WERI-Rb-1 (cell line): ENCODE results near the gene CABP7.

Experiments
- DNase-seq: peaks from one replicate; pipeline ENCODE4 v3.0.0-alpha.2; 2020
- H3K27ac ChIP-seq: fragments of 250-450 bp; sonication (Bioruptor Pico); 2 replicates; pipeline ENCODE4 v1.5.1; 2020; ENCODE audit warnings: mild to moderate bottlenecking, moderate library complexity
- H3K27me3 ChIP-seq: fragments of 250-450 bp; sonication (Bioruptor Pico); 2 replicates; pipeline ENCODE4 v1.5.1; 2021; ENCODE audit warnings: mild to moderate bottlenecking, low read depth, moderate library complexity; ENCODE audit not compliant: insufficient read depth, severe bottlenecking
- H3K36me3 ChIP-seq: fragments of 250-450 bp; sonication (Bioruptor Pico); 2 replicates; pipeline ENCODE4 v1.5.1; 2020; ENCODE audit warnings: mild to moderate bottlenecking, moderate library complexity
- H3K4me3 ChIP-seq: 2 replicates; pipeline ENCODE4 v1.5.1; 2011; ENCODE audit warnings: low read depth, mild to moderate bottlenecking, control low read depth, low read length
- H3K9me3 ChIP-seq: fragments of 250-450 bp; sonication (Bioruptor Pico); 2 replicates; pipeline ENCODE4 v1.5.1; 2021; ENCODE audit warnings: mild to moderate bottlenecking, moderate library complexity; ENCODE audit not compliant: severe bottlenecking
- CTCF ChIP-seq: IDR thresholded peaks from 2 replicates; pipeline ENCODE4 v1.5.1; 2011; ENCODE audit warnings: low read depth, mild to moderate bottlenecking, control low read depth, inconsistent platforms, low read length

Gene CABP7

GRCh38 chr22:29707010-29707409 is 12.8 kb upstream of the CABP7 start:
- no peak for TF ChIP-seq CTCF
- Histone ChIP-seq H3K36me3 (no peaks in the 10 kb centered on the region), H3K27ac (no peak overlapping the region; the same call in 1 of the 2 replicates), H3K9me3 (no peaks in the 10 kb centered on the region), H3K27me3 (no peaks in the 10 kb centered on the region), H3K4me3 (no peak overlapping the region)
- no peak for DNase-seq

DNA sequence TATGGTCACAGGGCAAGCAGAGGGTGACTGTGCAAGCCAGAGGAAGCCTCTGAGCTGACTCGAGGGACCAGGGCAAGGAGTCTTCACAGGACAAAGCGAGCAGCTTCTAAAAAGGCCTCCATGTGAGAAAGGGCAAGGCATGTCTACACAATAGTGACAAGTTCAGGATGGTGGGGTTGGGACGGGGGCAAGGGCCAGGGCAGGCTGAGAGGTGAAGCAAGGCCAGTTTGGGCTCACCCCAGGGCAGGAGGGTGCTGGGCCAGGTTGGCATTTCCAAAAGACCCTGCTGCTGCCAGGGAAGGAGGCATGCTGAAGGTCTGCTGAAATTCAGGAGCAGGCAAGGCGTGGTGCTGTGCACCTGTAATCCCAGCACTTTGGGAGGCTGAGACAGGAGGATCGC is 12.3 kb upstream of the CABP7 start:
- no peak for DNase-seq
- TF ChIP-seq CTCF, result no peak

DNA sequence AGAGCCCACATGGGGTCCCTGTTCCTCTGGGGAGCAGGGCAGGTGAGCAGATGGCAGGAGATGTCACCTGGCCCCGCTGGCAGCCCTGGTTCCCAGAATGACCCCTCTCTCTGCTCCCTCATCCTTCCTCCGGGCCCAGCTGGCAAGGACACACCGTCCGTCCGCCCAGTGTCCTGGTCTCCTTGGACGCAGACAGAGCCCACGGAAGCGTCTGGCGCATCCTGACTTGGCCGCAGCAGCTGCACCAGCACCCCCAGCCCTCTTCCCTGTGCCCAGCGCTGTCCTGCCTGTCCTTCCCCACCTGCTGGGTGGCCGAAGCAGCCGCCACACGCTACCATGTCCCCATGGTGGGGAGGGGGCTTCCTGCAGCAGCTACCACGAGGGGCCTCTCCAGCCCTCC is 9.6 kb upstream of the CABP7 start:
- H3K27ac ChIP-seq, result no peak overlapping the region
- H3K27me3 ChIP-seq, result no peaks in the 10 kb centered on the region
- no peak for DNase-seq
- no peak for TF ChIP-seq CTCF
- H3K36me3 ChIP-seq, result no peaks in the 10 kb centered on the region
- no peaks in the 10 kb centered on the region for H3K9me3 ChIP-seq
- no peak overlapping the region for H3K4me3 ChIP-seq

More for the DNA sequence above, 12.3 kb upstream of the CABP7 start:
- Histone ChIP-seq H3K9me3 (no peaks in the 10 kb centered on the region), H3K36me3 (no peaks in the 10 kb centered on the region), H3K27me3 (no peaks in the 10 kb centered on the region), H3K4me3 (no peak overlapping the region), H3K27ac (no peak overlapping the region)

DNA sequence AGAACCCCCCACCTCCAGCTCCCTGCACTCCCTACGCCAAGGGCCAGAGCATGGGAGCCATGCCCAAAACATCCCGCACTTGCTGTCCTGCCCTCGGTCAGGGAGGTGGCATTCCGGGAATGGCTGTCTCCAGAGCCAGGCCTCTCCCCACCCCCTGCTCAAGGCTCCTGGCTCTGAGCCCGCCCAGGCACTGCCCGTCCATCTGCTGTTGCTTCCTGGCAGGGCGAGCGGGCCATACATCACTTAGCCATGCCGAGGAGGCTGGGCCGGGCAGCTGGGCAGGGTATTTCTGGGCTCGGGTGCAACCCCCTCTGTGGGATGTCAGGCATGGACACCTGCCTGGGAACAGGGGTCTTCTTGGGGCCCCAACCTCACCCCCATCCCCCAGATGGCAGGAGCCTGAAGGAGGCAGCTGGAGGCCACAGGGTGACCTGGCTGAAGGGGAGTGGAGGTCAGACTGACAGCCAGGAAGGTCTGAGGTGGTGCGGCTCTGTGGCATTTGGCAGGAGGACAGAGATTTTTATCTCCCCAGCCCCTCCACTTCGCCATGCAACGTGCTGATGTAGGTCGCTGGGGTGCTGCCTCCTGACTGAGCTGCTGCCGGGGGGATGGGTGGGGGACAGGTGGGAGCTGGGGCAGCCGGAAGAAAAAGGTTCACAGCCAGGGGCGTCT is 8.7 kb upstream of the CABP7 start:
- DNase-seq, result no peak
- Histone ChIP-seq H3K9me3 (no peaks in the 10 kb centered on the region), H3K36me3 (no peaks in the 10 kb centered on the region), H3K4me3 (no peak overlapping the region), H3K27me3 (no peaks in the 10 kb centered on the region), H3K27ac (no peak overlapping the region)
- TF ChIP-seq CTCF, result no peak

- DNase-seq, result no peak
- H3K27me3 ChIP-seq, result no peaks in the 10 kb centered on the region
- no peak for TF ChIP-seq CTCF
- no peaks in the 10 kb centered on the region for H3K9me3 ChIP-seq
- H3K27ac ChIP-seq, result no peak overlapping the region
- H3K36me3 ChIP-seq, result no peaks in the 10 kb centered on the region
- H3K4me3 ChIP-seq, result no peak overlapping the region
These were observed 7.7 kb upstream of the CABP7 start for GRCh38 chr22:29712119-29712518.

- DNase-seq, result no peak
- no peaks in the 10 kb centered on the region for H3K27me3 ChIP-seq
- no peak overlapping the region for H3K4me3 ChIP-seq
- no peak for TF ChIP-seq CTCF
- H3K9me3 ChIP-seq, result no peaks in the 10 kb centered on the region
- H3K36me3 ChIP-seq, result no peaks in the 10 kb centered on the region
- H3K27ac ChIP-seq, result no peak overlapping the region
These were observed 6.6 kb upstream of the CABP7 start for GRCh38 chr22:29713156-29713727.
